Large intestine (tissue), 3 donors: Measurements from ENCODE around the gene PMPCA. TPM values are rescaled to one million over a fixed set of nuclear protein-coding genes. Genes with fewer than 3 reads are reported as not detected.

Source experiments
- DNase-seq, 2 donors: peaks; one replicate each; pipeline versions ENCODE4 v3.0.0 to v3.0.0-alpha.2; 2013
- H3K27ac ChIP-seq: one replicate; pipeline ENCODE4 v1.5.1; 2013; ENCODE audit warnings: low read length
- H3K27me3 ChIP-seq: 2 replicates; pipeline ENCODE4 v1.6.1; 2013; ENCODE audit warnings: low read length; ENCODE audit not compliant: control insufficient read depth, insufficient read depth
- H3K36me3 ChIP-seq: 2 replicates; pipeline ENCODE4 v1.6.1; 2013; ENCODE audit warnings: low read length; ENCODE audit not compliant: control insufficient read depth, insufficient read depth
- H3K4me1 ChIP-seq: one replicate; pipeline ENCODE4 v1.6.1; 2013; ENCODE audit warnings: low read length; ENCODE audit not compliant: control insufficient read depth, insufficient read depth
- H3K4me3 ChIP-seq: one replicate; pipeline ENCODE4 v1.5.1; 2013; ENCODE audit warnings: low read length
- H3K9me3 ChIP-seq: one replicate; pipeline ENCODE4 v1.6.1; 2013; ENCODE audit warnings: mild to moderate bottlenecking, low read depth, low read length, moderate library complexity; ENCODE audit not compliant: control insufficient read depth
- WGBS: methylation state at CpG from one replicate; pipeline ENCODE4 v1.1.5; 2013; ENCODE audit warnings: low lambda C conversion rate; ENCODE audit not compliant: insufficient coverage; 5-methylcytosine and 5-hydroxymethylcytosine counted together
- polyA plus RNA-seq: library from polyadenylated mRNA; unstranded; fragments of 120-200 nt; gene quantifications from one replicate; pipeline ENCODE4 v1.2.1, GENCODE V29; 2013

PMPCA gene
- polyA plus RNA-seq, 1 donor = 64.7 TPM

DNA sequence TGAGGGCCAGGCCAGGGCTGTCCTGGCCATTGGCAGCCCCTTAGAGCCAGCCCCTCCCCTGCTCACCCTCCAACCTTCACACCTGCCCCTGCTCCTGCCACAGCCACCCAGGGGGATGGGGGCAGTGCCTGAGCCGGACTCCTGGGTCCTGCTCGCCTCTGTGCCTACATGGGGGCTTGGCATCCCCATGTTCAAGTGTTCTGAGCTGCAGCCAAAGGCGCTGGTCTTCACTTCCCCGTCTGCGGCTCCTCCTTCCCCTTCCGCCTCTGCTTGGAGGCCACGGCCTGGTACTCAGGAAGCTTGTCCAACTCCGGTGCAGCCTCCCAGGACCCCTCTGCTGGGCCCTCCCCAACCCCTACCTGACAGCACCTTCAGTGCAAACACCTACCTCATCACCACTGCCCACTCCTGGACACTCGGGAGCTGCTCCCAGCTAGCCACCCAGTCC, 44.7 kb upstream of the PMPCA start:
- H3K27me3 ChIP-seq = peaks cover 14% of the 10 kb centered on the region
- no peak overlapping the region for H3K4me3 ChIP-seq
- no CpG with 5 or more reads among the region's 9 CpGs for WGBS
- DNase-seq = no peak
- no peak overlapping the region for H3K27ac ChIP-seq
- H3K9me3 ChIP-seq = peaks cover 6% of the 10 kb centered on the region
- peaks cover 18% of the 10 kb centered on the region for H3K4me1 ChIP-seq
- peaks cover 5% of the 10 kb centered on the region for H3K36me3 ChIP-seq

DNA sequence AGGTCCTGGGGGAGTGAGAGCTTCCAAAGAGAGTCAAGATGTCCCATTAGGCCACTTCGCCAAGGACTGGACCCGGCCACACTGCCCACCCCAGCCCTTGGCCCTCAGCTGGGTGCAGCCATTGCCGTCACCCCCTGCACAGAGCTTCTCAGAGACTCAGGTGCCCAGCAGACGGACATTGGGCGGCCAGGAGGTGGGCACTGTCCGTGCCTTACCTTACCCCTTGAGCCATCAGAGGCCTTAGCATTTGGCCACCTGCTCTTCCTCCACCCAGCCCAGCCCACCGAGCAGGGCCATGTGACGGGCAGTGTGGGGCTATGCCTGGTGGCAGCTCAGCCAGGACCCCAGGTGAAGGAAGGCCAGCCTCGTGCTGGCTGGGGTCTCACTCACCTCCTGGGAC, 43.6 kb upstream of the PMPCA start:
- Histone ChIP-seq H3K4me1 (peaks cover 14% of the 10 kb centered on the region), H3K9me3 (peaks cover 6% of the 10 kb centered on the region), H3K27me3 (peaks cover 14% of the 10 kb centered on the region), H3K4me3 (no peak overlapping the region), H3K27ac (no peak overlapping the region), H3K36me3 (peaks cover under 1% of the 10 kb centered on the region)
- DNase-seq = no peak
- no CpG with 5 or more reads among the region's 9 CpGs for WGBS

DNA sequence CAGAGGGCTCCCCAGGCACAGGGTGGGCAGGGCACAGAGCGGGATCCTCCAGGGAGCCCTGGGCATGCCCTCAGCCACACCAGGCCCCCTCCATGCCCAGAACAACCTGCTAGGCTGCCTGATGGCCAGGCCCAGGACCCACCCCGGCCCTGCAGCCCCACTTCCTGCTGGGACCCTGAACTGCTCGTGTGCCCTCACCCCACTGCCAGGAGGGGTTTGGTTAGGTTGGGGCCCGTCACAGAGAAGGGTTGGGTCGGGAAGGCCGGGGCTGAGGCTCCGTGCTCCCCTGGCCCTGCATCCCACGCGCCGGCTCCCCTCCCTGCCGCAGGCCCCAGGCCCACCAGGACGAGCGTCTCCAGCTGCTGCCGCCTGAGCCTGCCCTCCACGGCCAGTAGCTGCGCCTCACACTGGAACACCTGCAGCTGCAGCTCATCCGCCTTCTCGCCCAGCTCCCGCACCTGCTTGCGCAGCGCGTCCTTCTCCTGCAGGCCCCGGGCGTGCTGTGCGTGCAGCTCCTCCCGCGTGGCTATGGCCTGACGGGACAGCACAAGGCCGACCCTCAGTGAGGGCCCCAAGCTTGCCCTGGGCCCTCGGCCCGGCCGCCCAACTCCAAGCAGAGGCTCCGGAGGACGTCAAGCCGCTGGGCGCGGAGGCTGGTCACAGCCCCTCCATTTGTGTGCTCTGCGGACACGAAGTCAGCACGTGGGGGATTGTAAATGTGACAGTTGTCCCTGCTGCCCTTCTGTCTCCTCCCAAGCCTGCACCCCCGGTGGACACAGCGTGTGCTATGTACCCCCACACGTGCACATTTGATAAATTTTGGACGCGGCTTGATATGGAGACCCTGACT, 42.9 kb upstream of the PMPCA start:
- no peak overlapping the region for H3K4me3 ChIP-seq
- no peaks in the 10 kb centered on the region for H3K36me3 ChIP-seq
- peaks cover 13% of the 10 kb centered on the region for H3K4me1 ChIP-seq
- H3K9me3 ChIP-seq = peaks cover 6% of the 10 kb centered on the region
- no peak overlapping the region for H3K27ac ChIP-seq
- no peak for DNase-seq
- peaks cover 14% of the 10 kb centered on the region for H3K27me3 ChIP-seq
- WGBS = no CpG with 5 or more reads among the region's 45 CpGs

- Histone ChIP-seq H3K9me3 (peaks cover 6% of the 10 kb centered on the region), H3K27me3 (peaks cover 14% of the 10 kb centered on the region), H3K27ac (no peak overlapping the region), H3K4me1 (peaks cover 15% of the 10 kb centered on the region), H3K36me3 (no peaks in the 10 kb centered on the region), H3K4me3 (no peak overlapping the region)
- no peak for DNase-seq
- no CpG with 5 or more reads among the region's 18 CpGs for WGBS
Measured at GRCh38 chr9:136368190-136368589, 42.3 kb upstream of the PMPCA start.

DNA sequence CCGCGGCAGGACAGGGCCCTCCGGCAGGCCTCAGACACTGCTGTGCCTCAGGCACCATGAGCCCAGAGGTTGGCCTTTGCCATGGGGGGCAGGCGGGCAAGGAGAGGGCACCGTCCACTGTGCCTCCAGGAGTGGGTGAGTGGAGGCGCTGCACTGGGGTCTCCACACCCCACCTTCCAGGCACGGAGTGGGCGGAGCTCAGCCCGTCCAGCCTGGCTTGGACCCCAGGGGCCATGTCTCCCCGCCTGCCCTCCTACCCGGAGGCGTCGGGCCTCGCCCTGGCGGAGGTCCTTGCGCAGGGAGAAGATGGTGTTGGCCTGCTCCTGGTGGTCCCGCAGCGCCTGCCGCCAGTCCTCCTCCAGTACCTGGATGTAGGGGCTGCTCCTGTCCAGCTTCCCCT, 40.4 kb upstream of the PMPCA start:
- H3K4me3 ChIP-seq = no peak overlapping the region
- WGBS = no CpG with 5 or more reads among the region's 19 CpGs
- peaks cover 15% of the 10 kb centered on the region for H3K4me1 ChIP-seq
- DNase-seq = no peak
- H3K27ac ChIP-seq = no peak overlapping the region
- peaks cover 4% of the 10 kb centered on the region for H3K36me3 ChIP-seq
- H3K27me3 ChIP-seq = peaks cover under 1% of the 10 kb centered on the region
- no peaks in the 10 kb centered on the region for H3K9me3 ChIP-seq

DNA sequence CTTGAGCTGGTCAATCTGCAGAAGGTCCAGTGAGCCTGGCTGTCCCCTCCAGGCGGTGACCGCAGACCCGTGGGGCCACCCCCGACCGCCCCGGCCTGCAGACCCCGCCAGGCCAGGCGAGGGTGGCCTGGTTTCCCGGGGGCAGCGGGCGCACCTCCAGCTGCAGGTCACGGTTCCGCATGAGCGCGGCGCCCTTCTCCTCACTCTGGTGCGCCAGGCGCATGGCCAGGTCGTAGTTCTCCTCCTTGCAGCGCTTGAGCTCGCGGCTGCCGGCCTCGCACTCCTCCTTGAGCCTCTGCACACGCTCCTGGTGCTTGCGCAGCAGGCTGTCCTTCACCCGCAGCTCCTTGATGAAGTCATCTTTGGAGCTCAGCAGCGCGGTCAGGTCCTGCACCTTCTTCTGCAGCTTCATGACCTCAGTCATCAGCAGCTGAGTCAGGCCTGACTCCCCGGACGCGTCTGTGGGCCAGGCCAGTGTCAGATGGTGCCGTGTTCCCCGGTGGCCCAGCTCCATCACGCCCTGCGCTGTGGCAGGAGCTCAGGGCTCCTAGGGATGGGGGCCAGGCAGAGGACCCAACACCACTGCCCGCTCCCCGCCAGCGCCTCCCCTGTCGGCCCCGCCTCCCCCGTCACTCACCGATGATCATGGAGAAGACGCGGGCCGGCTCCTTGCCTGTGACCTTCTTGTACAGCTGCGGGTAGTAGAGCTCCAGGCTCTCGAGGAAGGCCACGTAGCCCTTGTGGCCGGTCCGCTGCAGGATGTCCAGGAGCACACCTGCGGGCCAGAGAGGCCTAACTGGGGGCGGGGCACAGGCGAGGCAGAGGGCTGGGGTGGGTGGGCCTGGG, 39.5 kb upstream of the PMPCA start:
- DNase-seq = no peak
- H3K4me1 ChIP-seq = peaks cover 15% of the 10 kb centered on the region
- H3K27ac ChIP-seq = no peak overlapping the region
- H3K36me3 ChIP-seq = peaks cover 13% of the 10 kb centered on the region
- H3K9me3 ChIP-seq = no peaks in the 10 kb centered on the region
- WGBS = no CpG with 5 or more reads among the region's 54 CpGs
- H3K4me3 ChIP-seq = no peak overlapping the region
- H3K27me3 ChIP-seq = no peaks in the 10 kb centered on the region

DNA sequence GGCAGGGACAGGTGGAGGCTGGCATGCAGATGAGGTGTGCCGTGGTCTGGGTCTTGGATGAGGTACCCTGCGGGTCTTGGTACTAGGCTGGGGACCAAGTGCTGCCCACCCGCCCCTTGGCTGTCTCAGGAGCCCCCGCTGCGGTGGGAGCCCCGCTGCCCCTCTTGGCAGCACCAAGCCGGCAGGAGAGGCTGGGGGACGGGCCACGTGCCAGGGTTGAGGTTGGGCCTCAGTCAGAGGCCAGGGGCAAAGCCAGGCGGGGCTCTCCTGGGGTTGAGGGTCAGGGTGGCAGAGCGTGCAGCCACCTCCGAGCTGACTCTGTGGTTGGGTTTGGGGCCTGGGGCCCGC, 39.0 kb upstream of the PMPCA start:
- no CpG with 5 or more reads among the region's 13 CpGs for WGBS

DNA sequence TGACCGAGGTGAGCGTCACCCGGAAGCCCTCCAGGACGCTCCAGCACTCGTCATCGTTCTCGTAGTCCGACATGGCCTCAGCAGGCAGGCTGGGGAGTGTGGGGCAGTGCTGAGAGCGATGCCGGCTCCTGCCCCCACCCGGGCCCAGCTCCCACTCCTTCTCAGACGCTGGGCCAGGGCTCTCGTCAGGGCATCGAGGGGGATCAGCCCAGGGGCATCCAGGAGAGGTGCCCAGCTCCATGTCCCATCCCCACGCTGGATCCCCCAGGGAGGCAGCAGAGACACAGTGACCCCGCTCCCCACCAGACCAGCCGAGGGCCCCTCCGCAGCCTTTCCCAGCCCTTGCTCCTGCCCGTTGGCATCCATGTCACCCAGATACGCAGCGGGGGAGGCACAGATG, 38.5 kb upstream of the PMPCA start:
- Histone ChIP-seq H3K4me3 (no peak overlapping the region), H3K4me1 (peaks cover 15% of the 10 kb centered on the region), H3K36me3 (peaks cover 17% of the 10 kb centered on the region), H3K27me3 (no peaks in the 10 kb centered on the region), H3K9me3 (no peaks in the 10 kb centered on the region), H3K27ac (no peak overlapping the region)
- DNase-seq = no peak
- WGBS = no CpG with 5 or more reads among the region's 21 CpGs

More for the DNA sequence above, 39.0 kb upstream of the PMPCA start:
- Histone ChIP-seq H3K4me3 (no peak overlapping the region), H3K27me3 (no peaks in the 10 kb centered on the region), H3K4me1 (peaks cover 15% of the 10 kb centered on the region), H3K9me3 (no peaks in the 10 kb centered on the region), H3K36me3 (peaks cover 15% of the 10 kb centered on the region), H3K27ac (no peak overlapping the region)
- DNase-seq = no peak

- H3K27ac ChIP-seq = no peak overlapping the region
- no peaks in the 10 kb centered on the region for H3K27me3 ChIP-seq
- H3K36me3 ChIP-seq = peaks cover 18% of the 10 kb centered on the region
- peaks cover 19% of the 10 kb centered on the region for H3K4me1 ChIP-seq
- peak; percentile 37 to 51 for DNase-seq
- no CpG with 5 or more reads among the region's 21 CpGs for WGBS
- H3K4me3 ChIP-seq = peak overlapping the region; percentile 10
- no peaks in the 10 kb centered on the region for H3K9me3 ChIP-seq
Measured at GRCh38 chr9:136372561-136373299, 37.7 kb upstream of the PMPCA start.
